ENCODE data around the gene FSTL4. TPM values are rescaled to one million over a fixed set of nuclear protein-coding genes. Genes with fewer than 3 reads are reported as not detected.

Gene FSTL4
- total RNA-seq, 1 experiment from 2014 or later = 2.7 TPM

DNA sequence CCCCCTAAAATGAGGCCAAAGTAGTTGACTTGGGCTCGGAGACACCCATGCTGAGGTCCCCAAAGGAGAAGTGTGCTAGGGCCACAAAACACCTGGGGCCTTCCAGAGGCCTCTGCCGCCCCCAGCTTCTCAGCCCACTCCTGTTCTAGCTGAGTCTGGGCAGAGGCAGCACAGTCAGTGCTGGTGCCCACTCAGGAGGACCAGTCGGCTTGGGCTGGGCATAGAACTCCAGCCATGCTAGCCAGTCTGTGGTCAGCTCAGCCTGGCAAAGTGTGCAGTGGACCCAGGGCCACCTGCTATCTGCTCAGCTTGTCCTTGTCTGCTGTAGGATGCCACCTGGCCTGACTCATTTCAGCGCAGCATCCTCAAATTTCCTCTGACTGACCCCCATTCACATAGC, 254.6 kb downstream of the FSTL4 start:
- no peaks in the 10 kb centered on the region for H3K36me3 ChIP-seq (ENCODE audit: control insufficient read depth, insufficient read depth, low read length)
- CTCF ChIA-PET = interaction anchor here (1.6 kb wide), 1 partner anchor 110 kb away, joined by 3 read pairs; no protein-coding TSS in a partner anchor
- Mint-ChIP-seq H3K36me3 (ENCODE audit: insufficient read depth, unreplicated experiment) (no peaks in the 10 kb centered on the region), H3K4me1 (ENCODE audit: low read depth, unreplicated experiment) (no peaks in the 10 kb centered on the region), H3K4me3 (ENCODE audit: unreplicated experiment) (no peak overlapping the region), H3K27ac (ENCODE audit: unreplicated experiment) (no peak overlapping the region), H3K27me3 (ENCODE audit: insufficient read depth, unreplicated experiment) (peaks cover 4% of the 10 kb centered on the region), H3K9me3 (ENCODE audit: unreplicated experiment) (no peaks in the 10 kb centered on the region)
- no peak for DNase-seq
- intact Hi-C loops (cut with micrococcal nuclease; ENCODE audit: unreplicated experiment) = no loop called here
- no TSS peak for BruUV-seq (replicated peaks)
- TF ChIP-seq, protein P1, sequence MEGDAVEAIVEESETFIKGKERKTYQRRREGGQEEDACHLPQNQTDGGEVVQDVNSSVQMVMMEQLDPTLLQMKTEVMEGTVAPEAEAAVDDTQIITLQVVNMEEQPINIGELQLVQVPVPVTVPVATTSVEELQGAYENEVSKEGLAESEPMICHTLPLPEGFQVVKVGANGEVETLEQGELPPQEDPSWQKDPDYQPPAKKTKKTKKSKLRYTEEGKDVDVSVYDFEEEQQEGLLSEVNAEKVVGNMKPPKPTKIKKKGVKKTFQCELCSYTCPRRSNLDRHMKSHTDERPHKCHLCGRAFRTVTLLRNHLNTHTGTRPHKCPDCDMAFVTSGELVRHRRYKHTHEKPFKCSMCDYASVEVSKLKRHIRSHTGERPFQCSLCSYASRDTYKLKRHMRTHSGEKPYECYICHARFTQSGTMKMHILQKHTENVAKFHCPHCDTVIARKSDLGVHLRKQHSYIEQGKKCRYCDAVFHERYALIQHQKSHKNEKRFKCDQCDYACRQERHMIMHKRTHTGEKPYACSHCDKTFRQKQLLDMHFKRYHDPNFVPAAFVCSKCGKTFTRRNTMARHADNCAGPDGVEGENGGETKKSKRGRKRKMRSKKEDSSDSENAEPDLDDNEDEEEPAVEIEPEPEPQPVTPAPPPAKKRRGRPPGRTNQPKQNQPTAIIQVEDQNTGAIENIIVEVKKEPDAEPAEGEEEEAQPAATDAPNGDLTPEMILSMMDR (IDR thresholded peaks at IDR 0.05; ENCODE audit: insufficient read depth in 1 of 2, low read depth in 1 of 2, low read length in 1 of 2, severe bottlenecking in 1 of 2, unreplicated experiment in 1 of 2) = no peak
- H3K27me3 ChIP-seq (replicated peaks; ENCODE audit: control insufficient read depth, insufficient read depth, low read length) = no peaks in the 10 kb centered on the region
- POLR2A ChIA-PET = no interaction called here
- no peaks in the 10 kb centered on the region for H3K4me1 ChIP-seq
- H3K9me3 ChIP-seq = no peaks in the 10 kb centered on the region
- H3K4me3 ChIP-seq (ENCODE audit: low read depth, low read length) = no peak overlapping the region

- no TSS peak for BruUV-seq (replicated peaks)
- Mint-ChIP-seq H3K36me3 (ENCODE audit: insufficient read depth, unreplicated experiment) (no peaks in the 10 kb centered on the region), H3K9me3 (ENCODE audit: unreplicated experiment) (no peaks in the 10 kb centered on the region), H3K4me1 (ENCODE audit: low read depth, unreplicated experiment) (no peaks in the 10 kb centered on the region), H3K27me3 (ENCODE audit: insufficient read depth, unreplicated experiment) (peaks cover 4% of the 10 kb centered on the region), H3K27ac (ENCODE audit: unreplicated experiment) (no peak overlapping the region), H3K4me3 (ENCODE audit: unreplicated experiment) (no peak overlapping the region)
- H3K27me3 ChIP-seq (replicated peaks; ENCODE audit: control insufficient read depth, insufficient read depth, low read length) = no peaks in the 10 kb centered on the region
- H3K4me1 ChIP-seq = no peaks in the 10 kb centered on the region
- ChIA-PET POLR2A (interaction anchor here (0.7 kb wide), 1 partner anchor 202 kb away, joined by 3 read pairs; no protein-coding TSS in a partner anchor), CTCF (interaction anchor here (1.6 kb wide), 1 partner anchor 109 kb away, joined by 3 read pairs; no protein-coding TSS in a partner anchor)
- no peaks in the 10 kb centered on the region for H3K9me3 ChIP-seq
- intact Hi-C loops (cut with micrococcal nuclease; ENCODE audit: unreplicated experiment) = no loop called here
- H3K4me3 ChIP-seq (ENCODE audit: low read depth, low read length) = no peak overlapping the region
- no peaks in the 10 kb centered on the region for H3K36me3 ChIP-seq (ENCODE audit: control insufficient read depth, insufficient read depth, low read length)
- TF ChIP-seq, protein P1 (IDR thresholded peaks at IDR 0.05; ENCODE audit: insufficient read depth in 1 of 2, low read depth in 1 of 2, low read length in 1 of 2, severe bottlenecking in 1 of 2, unreplicated experiment in 1 of 2) = no peak
- DNase-seq = no peak
These were observed 255.3 kb downstream of the FSTL4 start for GRCh38 chr5:133356984-133357421.

- no peak overlapping the region for H3K27ac Mint-ChIP-seq (ENCODE audit: unreplicated experiment)
- ChIA-PET POLR2A (interaction anchor here (0.7 kb wide), 1 partner anchor 202 kb away, joined by 3 read pairs; no protein-coding TSS in a partner anchor), CTCF (interaction anchor here (1.6 kb wide), 1 partner anchor 109 kb away, joined by 3 read pairs; no protein-coding TSS in a partner anchor)
- H3K36me3 ChIP-seq (ENCODE audit: control insufficient read depth, insufficient read depth, low read length) = no peaks in the 10 kb centered on the region
- intact Hi-C loops (cut with micrococcal nuclease; ENCODE audit: unreplicated experiment) = no loop called here
- TF ChIP-seq, protein P1 (IDR thresholded peaks at IDR 0.05; ENCODE audit: insufficient read depth in 1 of 2, low read depth in 1 of 2, low read length in 1 of 2, severe bottlenecking in 1 of 2, unreplicated experiment in 1 of 2) = no peak
- peaks cover 4% of the 10 kb centered on the region for H3K27me3 Mint-ChIP-seq (ENCODE audit: insufficient read depth, unreplicated experiment)
- DNase-seq = no peak
- H3K4me3 ChIP-seq (ENCODE audit: low read depth, low read length) = no peak overlapping the region
- no TSS peak for BruUV-seq (replicated peaks)
- no peaks in the 10 kb centered on the region for H3K4me1 ChIP-seq
- no peak overlapping the region for H3K4me3 Mint-ChIP-seq (ENCODE audit: unreplicated experiment)
- no peaks in the 10 kb centered on the region for H3K36me3 Mint-ChIP-seq (ENCODE audit: insufficient read depth, unreplicated experiment)
- H3K9me3 ChIP-seq = no peaks in the 10 kb centered on the region
- H3K9me3 Mint-ChIP-seq (ENCODE audit: unreplicated experiment) = no peaks in the 10 kb centered on the region
- H3K27me3 ChIP-seq (replicated peaks; ENCODE audit: control insufficient read depth, insufficient read depth, low read length) = no peaks in the 10 kb centered on the region
- no peaks in the 10 kb centered on the region for H3K4me1 Mint-ChIP-seq (ENCODE audit: low read depth, unreplicated experiment)
These were observed 255.9 kb downstream of the FSTL4 start for GRCh38 chr5:133356396-133356983.
